ENCODE data around the gene ZMYM2. TPM values are rescaled to one million over a fixed set of nuclear protein-coding genes. Genes with fewer than 3 reads are reported as not detected.

Gene ZMYM2
- total and polyA plus RNA-seq, 2 of the 13 experiments (the other 11 are each of a cell fraction or from before 2014, with no cell fraction given): 22.4 to 40.8 TPM

GRCh38 chr13:20127562-20128458 is 169.3 kb downstream of the ZMYM2 start (continued):
- TF ChIP-seq ZNF496 (CRISPR knock-in tag; IDR thresholded peaks at IDR 0.05; ENCODE audit: insufficient replicate concordance) (no peak), NFRKB (IDR thresholded peaks at IDR 0.05) (no peak), ZNF292 (CRISPR knock-in tag; IDR thresholded peaks at IDR 0.05; ENCODE audit: borderline replicate concordance, low read depth) (no peak), MBD4 (IDR thresholded peaks at IDR 0.05; ENCODE audit: borderline replicate concordance, low read length) (no peak), ZHX1 (CRISPR knock-in tag; IDR thresholded peaks at IDR 0.05; ENCODE audit: low read depth) (0 out of 2 replicates have a peak, but pooled peaks have one; percentile 50), CBX2 (IDR thresholded peaks at IDR 0.05; ENCODE audit: low read depth, low read length) (no peak), CBX2 (CRISPR knock-in tag; IDR thresholded peaks at IDR 0.05; ENCODE audit: low read depth) (no peak; the same call in 1 of the 2 replicates), CAMTA2 (CRISPR knock-in tag; IDR thresholded peaks at IDR 0.05; ENCODE audit: borderline replicate concordance) (no peak), TOPORS (CRISPR knock-in tag; IDR thresholded peaks at IDR 0.05) (no peak), ZNF512B (CRISPR knock-in tag; IDR thresholded peaks at IDR 0.05; ENCODE audit: borderline replicate concordance) (no peak), AKAP8 (CRISPR knock-in tag; IDR thresholded peaks at IDR 0.05) (no peak; the same call in none of the 2 replicates), PPARG (CRISPR knock-in tag; conservative IDR thresholded peaks at IDR 0.05) (no peak), ZNF7 (CRISPR knock-in tag; IDR thresholded peaks at IDR 0.05) (no peak), NBN (conservative IDR thresholded peaks at IDR 0.05) (no peak), MED13 (CRISPR knock-in tag; IDR thresholded peaks at IDR 0.05) (no peak), PCBP1 (IDR thresholded peaks at IDR 0.05; ENCODE audit: borderline replicate concordance, low read depth, low read length) (0 out of 2 replicates have a peak, but pooled peaks have one; percentile 9), SP4 (CRISPR knock-in tag; IDR thresholded peaks at IDR 0.05) (peak; percentile 53; the same call in 1 of the 2 replicates), ZNF296 (CRISPR knock-in tag; conservative IDR thresholded peaks at IDR 0.05) (peak; percentile 75)
- TF ChIP-seq, protein P1, sequence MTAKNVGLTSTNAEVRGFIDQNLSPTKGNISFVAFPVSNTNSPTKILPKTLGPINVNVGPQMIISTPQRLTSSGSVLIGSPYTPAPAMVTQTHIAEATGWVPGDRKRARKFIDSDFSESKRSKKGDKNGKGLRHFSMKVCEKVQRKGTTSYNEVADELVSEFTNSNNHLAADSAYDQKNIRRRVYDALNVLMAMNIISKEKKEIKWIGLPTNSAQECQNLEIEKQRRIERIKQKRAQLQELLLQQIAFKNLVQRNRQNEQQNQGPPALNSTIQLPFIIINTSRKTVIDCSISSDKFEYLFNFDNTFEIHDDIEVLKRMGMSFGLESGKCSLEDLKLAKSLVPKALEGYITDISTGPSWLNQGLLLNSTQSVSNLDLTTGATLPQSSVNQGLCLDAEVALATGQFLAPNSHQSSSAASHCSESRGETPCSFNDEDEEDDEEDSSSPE (CRISPR knock-in tag; IDR thresholded peaks at IDR 0.05): peak; percentile 34; the same call in 1 of the 2 replicates
